Stimulated activated CD8-positive, alpha-beta memory T cell treated with anti-CD3 and anti-CD28 coated beads, Interleukin-7, amount 100 ng/mL, for 48 hours (primary cell): ENCODE results near the gene GNAQ.

ENCODE experiments used
- DNase-seq, 2 donors: peaks; one replicate each; pipeline ENCODE4 v3.0.0-alpha.2; 2020; ENCODE audit warnings: low read depth in 1 of 2; ENCODE audit errors: extremely low read depth in 1 of 2

Gene GNAQ

DNA sequence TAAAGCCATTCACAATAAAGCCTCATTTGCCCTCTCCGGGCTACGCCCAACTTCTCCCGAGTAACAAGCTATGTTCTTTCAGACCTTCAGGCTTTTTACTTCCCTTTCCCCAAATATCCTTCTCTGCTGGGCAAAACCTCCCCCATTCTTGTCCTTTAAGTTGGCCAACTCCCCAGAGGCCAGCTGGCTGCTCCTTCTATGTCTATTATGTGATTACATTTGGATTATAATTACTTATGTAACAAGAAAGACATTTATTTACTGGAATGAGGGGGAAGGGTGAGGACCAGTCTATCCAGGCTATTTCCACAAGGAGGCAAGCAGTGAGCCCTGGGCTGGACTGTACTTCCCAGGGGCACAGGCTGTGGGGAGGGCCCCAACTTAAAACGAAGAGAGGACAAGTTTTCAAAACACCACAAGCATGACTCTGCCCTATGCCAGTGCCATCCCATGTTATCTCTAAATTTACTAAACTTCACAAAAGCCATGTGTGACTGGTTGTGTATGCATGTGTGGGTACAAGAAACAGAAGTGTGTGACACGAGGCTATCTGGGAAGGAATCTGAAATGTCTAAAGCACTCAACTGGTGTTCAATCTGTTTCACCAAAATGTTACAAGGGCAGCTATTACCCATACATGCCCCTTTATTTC, 84.5 kb downstream of the GNAQ start:
- no peak for DNase-seq

DNA sequence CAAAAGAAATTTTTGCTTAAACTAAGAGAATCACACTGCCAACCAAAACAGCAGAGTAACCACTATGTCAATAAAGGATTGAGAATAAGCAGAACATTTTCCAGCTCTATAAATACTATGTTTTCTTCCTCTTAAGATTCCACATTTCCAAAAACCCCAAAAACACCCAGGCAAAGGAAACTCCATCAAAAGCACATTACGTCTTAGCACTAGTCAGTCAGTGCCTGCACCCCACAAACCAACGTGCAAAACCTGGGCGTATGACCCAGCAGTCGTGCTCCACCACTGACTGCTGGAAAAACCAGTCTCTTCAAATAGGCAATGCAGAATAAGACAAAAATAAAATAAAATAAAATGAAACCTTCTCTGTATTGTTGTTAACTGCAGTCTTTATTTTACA, 85.3 kb downstream of the GNAQ start:
- DNase-seq = no peak

DNA sequence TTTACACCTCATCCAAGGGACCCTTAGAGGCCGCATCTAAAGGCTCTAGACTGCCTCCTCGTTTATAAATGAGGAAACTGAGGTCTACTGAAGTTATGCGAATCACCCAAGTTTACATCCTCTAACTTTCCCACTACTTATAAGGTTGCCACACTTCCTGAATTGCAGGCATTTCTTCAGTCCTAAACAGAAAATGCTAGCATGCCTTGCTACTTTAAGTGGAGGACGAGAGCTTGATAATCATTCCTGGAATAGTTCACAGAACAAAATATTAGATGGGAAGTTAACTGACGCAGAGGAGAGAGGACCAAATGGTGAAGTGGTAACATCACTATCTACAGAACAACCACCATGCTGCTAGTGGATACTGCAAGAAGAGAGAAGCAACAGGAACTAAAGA, 85.8 kb downstream of the GNAQ start:
- DNase-seq = no peak

DNA sequence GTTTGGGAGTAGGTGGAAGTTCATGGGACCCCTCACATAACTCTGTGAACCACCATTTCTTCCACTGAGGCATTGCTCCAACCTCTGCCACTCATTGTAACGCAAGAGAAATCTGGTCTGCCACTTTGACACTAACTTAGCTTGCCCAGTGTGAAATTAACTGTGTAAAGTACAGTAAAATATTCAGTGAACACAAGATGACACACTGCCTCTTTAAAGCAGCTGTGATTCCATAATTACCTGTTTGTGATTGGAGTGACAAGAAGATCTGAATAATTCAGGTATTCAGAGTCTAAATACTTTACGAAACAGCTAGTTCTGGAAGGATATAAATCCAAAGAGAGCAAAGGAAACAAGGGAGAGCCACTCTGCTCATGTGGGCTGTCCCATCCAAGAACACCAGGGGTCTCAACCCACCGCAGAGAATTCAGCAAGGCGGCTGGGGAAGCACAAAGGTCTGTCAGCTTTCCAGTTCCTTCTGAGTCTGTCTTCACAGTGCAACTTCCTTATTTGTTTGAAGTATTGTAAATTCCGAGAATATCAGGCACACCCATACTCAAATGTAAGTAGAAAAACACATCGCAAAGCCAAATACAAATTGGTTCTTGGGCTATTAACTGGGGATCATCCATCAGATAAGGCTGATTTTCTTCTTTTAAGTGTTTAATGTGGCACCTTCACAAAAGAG, 86.9 kb downstream of the GNAQ start:
- DNase-seq = no peak

DNA sequence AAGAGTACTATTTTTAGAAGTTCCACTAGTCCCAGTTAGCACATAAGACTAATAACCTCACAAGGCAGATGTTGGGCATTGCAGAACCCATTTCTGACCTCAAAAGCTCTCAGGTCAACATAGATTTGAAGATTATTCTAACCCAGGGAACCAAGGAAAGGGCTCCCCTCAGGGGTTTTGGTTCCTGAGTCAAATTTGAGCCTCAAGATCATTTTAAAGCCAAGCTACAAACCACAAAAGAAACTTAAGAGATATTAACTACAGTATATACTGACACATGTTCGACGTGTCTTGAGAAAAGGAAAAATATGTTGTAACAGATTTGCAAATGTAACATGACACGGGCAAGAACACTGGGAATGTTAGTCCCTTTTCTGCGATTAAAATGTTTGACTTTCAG, 88.6 kb downstream of the GNAQ start:
- DNase-seq = no peak

DNA sequence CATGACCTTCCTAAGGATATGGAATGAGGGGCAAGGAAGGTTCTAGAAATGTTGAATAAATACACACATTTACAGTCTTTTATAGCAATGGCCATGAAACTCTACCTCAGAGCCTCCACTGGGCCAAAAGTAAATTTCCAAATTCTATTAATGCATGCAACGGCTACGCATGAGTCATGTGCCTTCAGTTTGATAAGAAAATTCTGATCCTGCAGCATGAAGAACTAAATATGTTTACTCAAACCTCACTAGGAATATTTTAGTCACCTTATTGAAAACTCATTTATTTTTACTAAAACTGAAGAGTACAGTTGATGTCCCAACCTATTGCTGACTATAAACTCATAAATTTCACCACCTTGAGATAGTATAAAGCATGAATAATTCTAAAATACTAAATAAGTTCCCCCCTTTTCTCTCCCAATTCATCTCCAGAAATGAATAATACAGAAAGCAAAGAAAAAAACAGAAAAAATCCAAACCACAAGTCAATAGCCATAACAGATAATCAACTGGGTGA, 92.4 kb downstream of the GNAQ start:
- DNase-seq = no peak

GRCh38 chr9:77938163-77938562, 93.4 kb downstream of the GNAQ start:
- no peak for DNase-seq

DNA sequence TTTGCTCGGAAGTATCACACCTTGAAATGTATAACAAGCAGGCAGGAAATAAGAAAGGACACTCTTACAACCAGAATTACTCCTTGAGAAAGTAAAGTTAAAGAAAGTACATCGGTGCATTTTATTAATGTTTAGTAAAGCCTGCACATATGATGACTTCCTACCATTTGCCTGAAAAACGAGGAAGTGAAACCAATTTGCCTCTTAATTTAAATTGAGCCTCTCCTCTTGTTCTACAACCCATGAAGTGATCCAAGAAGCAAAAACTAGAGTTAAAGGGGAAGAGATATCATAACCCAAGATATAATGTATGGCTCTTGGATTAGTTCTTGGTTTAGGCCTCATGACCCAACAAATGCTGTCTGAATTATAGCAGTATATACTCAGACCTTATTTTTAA, 95.6 kb downstream of the GNAQ start:
- no peak for DNase-seq

DNA sequence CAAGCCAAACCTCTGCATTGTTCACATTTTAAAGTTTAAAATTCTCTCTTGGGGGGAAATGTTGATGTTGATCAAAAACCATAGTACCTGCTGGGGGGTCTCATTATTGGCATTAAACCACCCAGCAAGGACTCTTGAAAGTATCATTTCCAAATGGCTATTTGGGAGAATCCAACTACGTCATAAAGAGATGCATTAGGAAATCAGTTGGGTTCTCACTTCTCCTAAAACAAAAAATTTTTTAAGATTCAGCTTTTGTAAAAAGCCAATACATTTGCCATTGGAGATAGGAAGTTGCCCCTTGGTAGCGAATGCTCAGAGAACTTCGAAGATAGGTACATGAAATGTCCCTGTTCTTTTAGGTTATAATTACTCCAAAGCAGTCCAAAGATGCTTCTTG, 96.4 kb downstream of the GNAQ start:
- no peak for DNase-seq

DNA sequence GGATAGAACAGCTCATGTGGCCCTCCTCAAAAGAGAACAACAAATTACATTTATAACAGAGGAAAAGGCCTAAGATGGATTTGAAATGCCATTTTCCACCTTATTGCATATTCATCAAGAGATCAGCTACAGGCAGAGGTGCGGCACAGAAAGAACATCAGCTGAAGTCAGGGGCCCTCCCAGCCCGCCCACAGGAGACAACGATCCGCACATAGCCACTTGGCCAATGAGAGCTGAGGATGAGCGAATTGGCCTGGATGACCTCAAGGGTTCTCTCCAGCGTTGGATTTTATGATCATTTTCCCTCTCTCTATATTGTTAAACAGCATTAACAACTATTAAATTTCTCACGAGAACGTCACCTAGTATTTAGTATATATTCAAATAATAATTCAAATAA, 97.6 kb downstream of the GNAQ start:
- DNase-seq = no peak

GRCh38 chr9:77933019-77933418, 98.6 kb downstream of the GNAQ start:
- DNase-seq = no peak

- no peak for DNase-seq
Measured at GRCh38 chr9:77929942-77930341, 101.7 kb downstream of the GNAQ start.

DNA sequence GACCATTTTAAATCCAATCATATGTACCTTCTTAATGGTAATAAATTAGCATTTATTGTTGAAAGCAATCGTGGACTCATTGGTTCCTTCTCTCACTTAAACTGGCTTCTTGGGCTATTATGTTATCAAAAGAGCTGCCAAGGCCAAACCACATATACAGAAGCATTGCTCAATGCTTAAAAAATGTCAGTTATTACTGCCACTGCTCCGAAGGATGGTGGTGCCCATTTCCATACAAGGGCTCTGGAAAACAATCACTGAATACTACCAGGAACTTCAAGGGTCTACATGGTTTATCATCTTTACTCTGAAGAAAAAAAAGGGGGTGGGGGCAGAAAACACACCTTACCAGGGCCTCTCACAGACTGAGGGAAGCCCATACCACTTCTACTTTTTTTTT, 104.3 kb downstream of the GNAQ start:
- DNase-seq = no peak

DNA sequence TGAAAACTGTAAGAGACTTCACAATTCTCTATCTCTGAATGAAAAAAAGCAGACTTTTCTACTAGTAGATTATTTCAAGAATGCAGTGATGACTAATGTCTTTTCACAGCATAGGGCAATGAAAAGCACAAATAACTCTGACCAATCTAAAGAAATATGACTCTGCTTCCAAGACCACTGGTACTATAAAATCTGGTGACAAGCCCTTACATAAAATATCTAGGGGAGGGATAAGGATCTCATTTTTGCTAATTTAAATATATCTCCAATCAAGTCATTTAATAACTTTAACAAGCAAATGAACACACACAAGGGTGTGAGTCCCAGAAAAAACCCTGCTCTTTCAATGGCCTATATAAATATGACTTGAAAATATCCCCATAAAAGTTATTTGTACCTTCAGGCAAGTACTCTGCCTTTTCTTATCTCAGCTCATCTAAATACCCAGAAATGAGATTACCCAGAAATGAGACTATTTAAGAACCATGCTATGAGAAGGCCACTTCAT, 105.2 kb downstream of the GNAQ start:
- no peak for DNase-seq

DNA sequence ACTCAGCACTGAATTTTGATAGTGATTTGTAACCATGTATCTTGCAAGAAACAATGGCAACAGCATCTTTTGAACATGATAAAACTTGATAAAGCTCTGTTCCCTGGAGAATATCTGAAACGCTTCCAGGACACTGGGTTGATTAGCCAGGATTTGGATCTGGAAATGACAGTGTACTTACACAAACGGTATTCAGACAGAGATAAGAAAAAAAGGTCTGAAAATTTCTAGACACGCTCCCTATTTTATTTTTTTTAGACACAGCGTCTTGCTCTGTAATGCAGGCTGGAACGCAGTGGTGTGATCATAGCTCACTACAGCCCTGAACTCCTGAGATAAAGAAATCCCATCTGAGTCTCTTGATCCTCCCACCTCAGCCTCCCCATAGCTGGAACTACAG, 109.0 kb downstream of the GNAQ start:
- DNase-seq = no peak

DNA sequence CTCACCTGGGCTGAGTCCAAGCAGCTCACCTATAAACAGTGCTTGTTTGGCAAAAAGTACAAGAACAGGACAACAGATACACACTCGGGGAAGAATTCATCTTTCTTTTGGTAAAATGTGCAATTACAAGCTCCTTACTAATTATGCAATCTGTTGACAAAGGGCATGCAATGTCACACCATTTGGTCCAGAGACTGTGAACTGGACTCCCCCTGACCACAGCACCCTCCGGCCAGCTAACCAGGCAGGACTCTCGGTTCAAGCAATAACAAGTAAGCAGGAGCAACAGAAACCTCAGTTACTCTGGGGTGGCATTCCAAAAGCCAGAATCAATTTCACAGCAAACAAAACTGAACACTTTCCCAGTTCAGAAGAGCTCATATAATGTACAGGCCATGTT, 113.8 kb downstream of the GNAQ start:
- DNase-seq = no peak

GRCh38 chr9:77916820-77917219, 114.8 kb downstream of the GNAQ start:
- no peak for DNase-seq

DNA sequence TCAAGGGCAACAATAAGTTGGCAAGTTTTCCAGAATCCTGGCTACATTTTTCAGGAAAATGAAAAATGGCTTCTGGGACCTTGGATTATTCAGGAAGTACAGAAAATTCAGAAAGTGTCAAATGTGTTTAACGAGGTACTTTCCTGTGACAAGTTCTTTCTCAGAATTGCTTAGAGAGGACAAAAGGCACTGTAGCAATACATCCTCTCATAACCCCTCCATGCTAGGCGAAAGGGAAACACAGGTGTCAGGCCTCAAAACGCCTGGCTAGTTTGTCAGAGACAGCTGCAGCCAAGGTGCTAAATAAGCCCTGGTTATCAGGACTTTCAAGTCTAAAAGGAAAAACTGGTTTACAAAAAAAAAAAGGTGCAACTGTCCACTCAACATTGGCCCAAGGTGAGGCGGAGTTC, 115.2 kb downstream of the GNAQ start:
- no peak for DNase-seq

- no peak for DNase-seq
Measured at GRCh38 chr9:77915744-77916143, 115.9 kb downstream of the GNAQ start.

GRCh38 chr9:77912895-77913693, 118.5 kb downstream of the GNAQ start:
- DNase-seq = no peak

DNA sequence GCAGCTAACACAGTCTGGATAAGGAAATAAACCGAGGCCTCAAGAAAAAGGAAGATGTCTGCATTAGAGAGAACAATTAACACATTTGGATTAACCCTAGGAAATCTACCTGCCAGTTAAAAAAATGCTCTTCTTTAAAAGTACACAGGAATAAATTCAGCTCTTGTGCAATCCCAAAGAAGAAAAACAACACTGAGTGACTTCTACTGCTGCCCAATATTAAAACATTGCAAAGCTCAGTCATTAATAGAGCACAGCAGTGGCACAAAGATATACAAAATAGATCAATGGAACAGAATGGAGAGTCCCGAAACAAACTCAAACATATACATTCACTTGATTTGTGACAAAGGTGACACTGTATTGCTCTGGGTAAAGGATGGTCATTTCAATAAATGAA, 119.7 kb downstream of the GNAQ start:
- no peak for DNase-seq

DNA sequence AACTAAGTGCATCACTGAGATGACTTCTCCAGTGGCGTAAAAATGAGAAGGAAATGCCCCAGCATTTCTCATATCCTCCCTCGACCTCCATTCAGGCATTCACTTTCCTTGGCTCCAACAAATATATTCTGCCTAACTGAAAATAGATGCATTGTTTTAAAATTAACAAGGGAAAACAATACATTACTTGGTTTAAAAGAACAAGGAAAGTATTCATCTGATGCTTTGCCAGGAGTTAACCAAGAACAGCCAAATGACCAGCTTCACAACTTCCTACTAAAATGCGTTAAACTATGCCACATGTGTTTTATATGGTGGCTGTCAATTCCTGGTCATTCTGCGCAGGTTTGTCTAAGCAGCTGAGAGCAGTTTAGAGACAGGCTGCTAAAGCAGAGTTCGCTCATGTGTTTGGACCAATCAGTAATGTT, 121.4 kb downstream of the GNAQ start:
- no peak for DNase-seq
